Astrocyte (in vitro differentiated cells and primary cell): Measurements from ENCODE around the gene PIK3R1. TPM values are rescaled to one million over a fixed set of nuclear protein-coding genes. Genes with fewer than 3 reads are reported as not detected.

Source experiments
- DNase-seq: peaks from one replicate; pipeline ENCODE4 v3.0.0-alpha.2; 2010; ENCODE audit warnings: low read depth
- FAIRE-seq: peaks from 2 replicates; lab custom pipeline; 2011; peaks lifted over from hg19 to GRCh38; lab: Jason Lieb, UNC
- H2AFZ ChIP-seq: 2 replicates; pipeline ENCODE4 v1.6.0; 2012; ENCODE audit warnings: low read depth, low read length, inconsistent platforms
- H3K27ac ChIP-seq: 2 replicates; pipeline ENCODE4 v1.5.1; 2011; ENCODE audit warnings: low read depth, low read length, inconsistent platforms
- H3K27me3 ChIP-seq: 2 replicates; pipeline ENCODE4 v1.6.0; 2011; ENCODE audit warnings: low read length, inconsistent platforms; ENCODE audit not compliant: insufficient read depth
- H3K36me3 ChIP-seq: 2 replicates; pipeline ENCODE4 v1.5.1; 2011; ENCODE audit warnings: low read length, inconsistent platforms; ENCODE audit not compliant: insufficient read depth
- H3K4me1 ChIP-seq: 2 replicates; pipeline ENCODE4 v1.5.1; 2011; ENCODE audit warnings: low read length, inconsistent platforms; ENCODE audit not compliant: insufficient read depth
- H3K4me2 ChIP-seq: 2 replicates; pipeline ENCODE4 v1.6.0; 2012; ENCODE audit warnings: low read length, inconsistent platforms
- H3K4me3 ChIP-seq: 2 replicates; pipeline ENCODE4 v1.5.1; 2011; ENCODE audit warnings: low read depth, mild to moderate bottlenecking, low read length, inconsistent platforms; ENCODE audit not compliant: insufficient read depth
- H3K79me2 ChIP-seq: 2 replicates; pipeline ENCODE4 v1.6.0; 2012; ENCODE audit warnings: mild to moderate bottlenecking, low read length, inconsistent platforms; ENCODE audit not compliant: insufficient read depth
- H3K9ac ChIP-seq: 2 replicates; pipeline ENCODE4 v1.6.0; 2012; ENCODE audit warnings: mild to moderate bottlenecking, low read length, inconsistent platforms
- H3K9me3 ChIP-seq: 2 replicates; pipeline ENCODE4 v1.5.1; 2012; ENCODE audit warnings: low read depth, mild to moderate bottlenecking, low read length, inconsistent platforms; ENCODE audit not compliant: insufficient read depth
- H4K20me1 ChIP-seq: 2 replicates; pipeline ENCODE4 v1.6.0; 2012; ENCODE audit warnings: low read length, inconsistent platforms; ENCODE audit not compliant: insufficient read depth
- H3K27ac Mint-ChIP-seq: one replicate; pipeline ENCODE4 v1.8.0; 2021; ENCODE audit warnings: mild to moderate bottlenecking, mixed read lengths; ENCODE audit not compliant: unreplicated experiment
- H3K27me3 Mint-ChIP-seq: one replicate; pipeline ENCODE4 v1.8.0; 2021; ENCODE audit warnings: low read depth, mixed read lengths; ENCODE audit not compliant: unreplicated experiment
- H3K36me3 Mint-ChIP-seq: one replicate; pipeline ENCODE4 v1.8.0; 2021; ENCODE audit warnings: low read depth, mixed read lengths; ENCODE audit not compliant: unreplicated experiment
- H3K4me1 Mint-ChIP-seq: one replicate; pipeline ENCODE4 v1.8.0; 2021; ENCODE audit warnings: low read depth, mixed read lengths; ENCODE audit not compliant: unreplicated experiment
- H3K4me3 Mint-ChIP-seq: one replicate; pipeline ENCODE4 v1.8.0; 2021; ENCODE audit warnings: mild to moderate bottlenecking, moderate library complexity, mixed read lengths; ENCODE audit not compliant: unreplicated experiment
- H3K9me3 Mint-ChIP-seq: one replicate; pipeline ENCODE4 v1.8.0; 2021; ENCODE audit warnings: mild to moderate bottlenecking, mixed read lengths; ENCODE audit not compliant: unreplicated experiment
- EZH2 ChIP-seq: IDR thresholded peaks from 2 replicates; pipeline ENCODE4 v1.6.1; 2012; ENCODE audit warnings: mild to moderate bottlenecking, low read length, inconsistent platforms; ENCODE audit not compliant: insufficient read depth
- total RNA-seq: library from RNA; stranded (reverse); gene quantifications from 2 replicates; pipeline ENCODE4 v1.2.1, GENCODE V29; 2021
- TF ChIP-seq, protein P1 (sequence below): IDR thresholded peaks from 2 replicates; pipeline ENCODE4 v1.5.1; 2011; ENCODE audit warnings: low read depth, mild to moderate bottlenecking, inconsistent platforms, low read length, moderate library complexity; ENCODE audit not compliant: insufficient read depth

The PIK3R1 gene
- total RNA-seq, 1 donor from 2014 or later: 25.7 TPM

DNA sequence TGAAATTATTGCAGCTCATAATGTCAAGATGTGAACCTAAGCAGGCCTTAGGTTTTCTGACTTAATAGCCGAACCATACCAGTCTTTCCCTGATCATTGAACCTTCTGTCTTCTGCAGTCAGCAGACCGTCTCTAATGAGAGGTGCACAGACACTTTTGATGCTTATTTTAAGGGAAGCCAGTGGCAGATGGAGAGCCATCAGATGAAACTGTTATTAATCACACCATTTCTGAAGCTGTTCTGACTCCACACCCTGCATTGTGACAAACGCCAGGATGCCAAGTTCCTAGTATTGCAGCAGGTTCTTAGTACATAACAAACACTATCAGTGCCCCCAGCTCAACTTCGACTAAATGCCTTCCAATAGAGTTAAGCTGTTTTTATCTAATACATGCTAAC, 43.0 kb downstream of the PIK3R1 start:
- Histone ChIP-seq H2AFZ (no peak overlapping the region), H3K4me2 (no peak overlapping the region), H3K79me2 (peaks cover 3% of the 10 kb centered on the region), H3K9ac (no peak overlapping the region), H3K36me3 (peaks cover 2% of the 10 kb centered on the region), H3K4me1 (no peaks in the 10 kb centered on the region), H3K4me3 (no peak overlapping the region), H4K20me1 (peaks cover 14% of the 10 kb centered on the region), H3K27me3 (no peaks in the 10 kb centered on the region), H3K27ac (no peak overlapping the region), H3K9me3 (no peaks in the 10 kb centered on the region)
- no peaks in the 10 kb centered on the region for H3K9me3 Mint-ChIP-seq
- FAIRE-seq: no peak
- H3K36me3 Mint-ChIP-seq: no peaks in the 10 kb centered on the region
- TF ChIP-seq, protein P1, sequence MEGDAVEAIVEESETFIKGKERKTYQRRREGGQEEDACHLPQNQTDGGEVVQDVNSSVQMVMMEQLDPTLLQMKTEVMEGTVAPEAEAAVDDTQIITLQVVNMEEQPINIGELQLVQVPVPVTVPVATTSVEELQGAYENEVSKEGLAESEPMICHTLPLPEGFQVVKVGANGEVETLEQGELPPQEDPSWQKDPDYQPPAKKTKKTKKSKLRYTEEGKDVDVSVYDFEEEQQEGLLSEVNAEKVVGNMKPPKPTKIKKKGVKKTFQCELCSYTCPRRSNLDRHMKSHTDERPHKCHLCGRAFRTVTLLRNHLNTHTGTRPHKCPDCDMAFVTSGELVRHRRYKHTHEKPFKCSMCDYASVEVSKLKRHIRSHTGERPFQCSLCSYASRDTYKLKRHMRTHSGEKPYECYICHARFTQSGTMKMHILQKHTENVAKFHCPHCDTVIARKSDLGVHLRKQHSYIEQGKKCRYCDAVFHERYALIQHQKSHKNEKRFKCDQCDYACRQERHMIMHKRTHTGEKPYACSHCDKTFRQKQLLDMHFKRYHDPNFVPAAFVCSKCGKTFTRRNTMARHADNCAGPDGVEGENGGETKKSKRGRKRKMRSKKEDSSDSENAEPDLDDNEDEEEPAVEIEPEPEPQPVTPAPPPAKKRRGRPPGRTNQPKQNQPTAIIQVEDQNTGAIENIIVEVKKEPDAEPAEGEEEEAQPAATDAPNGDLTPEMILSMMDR: no peak
- TF ChIP-seq EZH2: no peak
- H3K4me1 Mint-ChIP-seq: peaks cover 5% of the 10 kb centered on the region
- no peaks in the 10 kb centered on the region for H3K27me3 Mint-ChIP-seq
- DNase-seq: no peak
- no peak overlapping the region for H3K4me3 Mint-ChIP-seq
- no peak overlapping the region for H3K27ac Mint-ChIP-seq

DNA sequence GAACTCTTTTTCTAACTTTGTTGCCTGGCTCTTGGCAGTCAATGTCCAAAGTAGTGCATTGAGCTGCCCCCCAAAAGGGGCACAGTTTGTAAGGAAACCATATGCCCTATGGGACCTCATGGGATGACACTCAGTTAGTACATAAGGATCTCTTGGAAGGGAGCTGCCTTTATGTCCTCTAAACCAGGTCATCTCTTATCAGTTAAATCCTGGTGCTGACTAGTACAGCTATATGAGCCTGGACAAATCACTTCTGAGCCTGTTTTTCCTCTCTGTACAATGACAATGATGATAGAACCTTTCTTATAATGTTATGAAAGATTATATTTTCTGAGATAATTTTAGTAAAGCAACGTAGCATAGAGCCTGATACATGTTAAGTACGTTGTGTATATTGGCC, 44.1 kb downstream of the PIK3R1 start:
- no peak overlapping the region for H3K4me3 Mint-ChIP-seq
- H3K27me3 ChIP-seq: no peaks in the 10 kb centered on the region
- no peaks in the 10 kb centered on the region for H3K36me3 Mint-ChIP-seq
- H3K4me1 ChIP-seq: peaks cover 5% of the 10 kb centered on the region
- H3K27me3 Mint-ChIP-seq: no peaks in the 10 kb centered on the region
- H3K27ac ChIP-seq: no peak overlapping the region
- no peak overlapping the region for H2AFZ ChIP-seq
- peaks cover 7% of the 10 kb centered on the region for H3K4me1 Mint-ChIP-seq
- H4K20me1 ChIP-seq: peaks cover 12% of the 10 kb centered on the region
- no peak overlapping the region for H3K4me2 ChIP-seq
- no peaks in the 10 kb centered on the region for H3K9me3 ChIP-seq
- peaks cover 2% of the 10 kb centered on the region for H3K36me3 ChIP-seq
- peaks cover 6% of the 10 kb centered on the region for H3K79me2 ChIP-seq
- FAIRE-seq (no peak), DNase-seq (no peak)
- H3K9ac ChIP-seq: no peak overlapping the region
- no peaks in the 10 kb centered on the region for H3K9me3 Mint-ChIP-seq
- TF ChIP-seq EZH2: no peak
- TF ChIP-seq, protein P1: no peak
- H3K27ac Mint-ChIP-seq: no peak overlapping the region
- no peak overlapping the region for H3K4me3 ChIP-seq

DNA sequence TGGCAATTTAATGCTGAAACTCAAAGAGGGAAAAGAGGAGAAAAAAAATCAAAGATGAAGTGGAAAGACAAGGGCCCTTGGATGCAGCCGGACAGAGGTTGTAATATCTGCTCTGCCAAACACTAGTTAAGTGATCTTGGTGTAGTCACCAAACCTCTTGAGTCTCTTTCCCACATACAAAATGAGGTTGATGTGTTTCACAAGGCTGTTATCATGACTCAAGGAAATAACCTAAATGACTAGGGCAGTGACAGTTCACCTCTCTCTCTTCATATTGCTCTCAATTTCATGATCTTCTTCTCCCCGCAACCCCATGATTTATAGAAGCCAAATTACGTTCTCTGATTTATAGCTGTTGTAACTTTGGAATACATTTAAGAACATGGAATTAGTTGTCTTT, 44.9 kb downstream of the PIK3R1 start:
- no peak overlapping the region for H3K4me2 ChIP-seq
- H2AFZ ChIP-seq: no peak overlapping the region
- H3K27me3 ChIP-seq: no peaks in the 10 kb centered on the region
- H3K9ac ChIP-seq: no peak overlapping the region
- H3K9me3 Mint-ChIP-seq: no peaks in the 10 kb centered on the region
- no peak overlapping the region for H3K4me3 ChIP-seq
- peaks cover 6% of the 10 kb centered on the region for H4K20me1 ChIP-seq
- H3K9me3 ChIP-seq: no peaks in the 10 kb centered on the region
- H3K79me2 ChIP-seq: peaks cover 8% of the 10 kb centered on the region
- H3K36me3 Mint-ChIP-seq: no peaks in the 10 kb centered on the region
- H3K4me1 ChIP-seq: peaks cover 13% of the 10 kb centered on the region
- TF ChIP-seq, protein P1: no peak
- TF ChIP-seq EZH2: no peak
- H3K36me3 ChIP-seq: peaks cover 2% of the 10 kb centered on the region
- H3K27ac Mint-ChIP-seq: no peak overlapping the region
- peaks cover 3% of the 10 kb centered on the region for H3K4me1 Mint-ChIP-seq
- H3K4me3 Mint-ChIP-seq: no peak overlapping the region
- no peak overlapping the region for H3K27ac ChIP-seq
- FAIRE-seq (no peak), DNase-seq (no peak)
- H3K27me3 Mint-ChIP-seq: no peaks in the 10 kb centered on the region
